Heart left ventricle (tissue), 16 donors: ENCODE measurements around the gene AQP6. TPM values are rescaled to one million over a fixed set of nuclear protein-coding genes. Genes with fewer than 3 reads are reported as not detected.

Source experiments
- ATAC-seq, 4 donors: fragments of 200-7000 bp; cut with Tn5 transposase; one replicate each; pipeline ENCODE4 v1.9.1; 2020 to 2022; ENCODE audit warnings: moderate library complexity in 4 of 4, mild to moderate bottlenecking in 3 of 4, moderate number of reproducible peaks in 1 of 4
- DNase-seq, 5 donors: peaks; one replicate each; pipeline ENCODE4 v3.0.0-alpha.2; 2020
- H3K27ac ChIP-seq, 12 donors: fragments of 200-600 bp; sonication (generic) in 4 of 12; one replicate each; pipeline versions ENCODE4 v1.5.0 to v1.8.0; 2016 to 2022; ENCODE audit warnings: mild to moderate bottlenecking in 2 of 12
- H3K27me3 ChIP-seq, 9 donors: fragments of 200-600 bp; sonication (generic) in 2 of 9; one replicate each; pipeline versions ENCODE4 v1.5.1 to v1.8.0; 2016 to 2022; ENCODE audit warnings: mild to moderate bottlenecking in 3 of 9
- H3K36me3 ChIP-seq, 9 donors: fragments of 200-600 bp; sonication (generic) in 2 of 9; one replicate each; pipeline versions ENCODE4 v1.5.0 to v1.8.0; 2018 to 2022; ENCODE audit warnings: mild to moderate bottlenecking in 2 of 9
- H3K4me1 ChIP-seq, 12 donors: fragments of 200-600 bp; sonication (generic) in 4 of 12; one replicate each; pipeline versions ENCODE4 v1.5.0 to v1.8.0; 2016 to 2022; ENCODE audit warnings: mild to moderate bottlenecking in 3 of 12
- H3K4me3 ChIP-seq, 12 donors: fragments of 200-600 bp; sonication (generic) in 4 of 12; one replicate each; pipeline versions ENCODE4 v1.5.0 to v1.8.0; 2017 to 2022; ENCODE audit warnings: mild to moderate bottlenecking in 9 of 12, moderate library complexity in 4 of 12
- H3K9me3 ChIP-seq, 12 donors: fragments of 200-600 bp; sonication (generic) in 4 of 12; one replicate each; pipeline versions ENCODE4 v1.5.0 to v1.8.0; 2016 to 2022; ENCODE audit warnings: mild to moderate bottlenecking in 1 of 12
- CTCF ChIP-seq, 12 donors: fragments of 200-600 bp; sonication (generic) in 4 of 12; IDR thresholded peaks; one replicate each; pipeline versions ENCODE4 v1.5.0 to v1.8.0; 2018 to 2022; ENCODE audit warnings: antibody characterized with exemption in 12 of 12, mild to moderate bottlenecking in 5 of 12
- POLR2A ChIP-seq, 2 donors: fragments of 450-650 bp; IDR thresholded peaks; one replicate each; pipeline ENCODE4 v1.6.1; 2017; ENCODE audit warnings: antibody characterized with exemption in 2 of 2, mild to moderate bottlenecking in 2 of 2, moderate library complexity in 2 of 2
- WGBS, 4 donors: extraction: QIAGEN DNeasy Blood & Tissue Kit in 2 of 4; methylation state at CpG; one replicate each; pipeline versions ENCODE4 v1.1.5 to v1.1.7; 2013 to 2018; 5-methylcytosine and 5-hydroxymethylcytosine counted together
- intact Hi-C, 10 donors: fragments of 100-400 bp; cut with DNase I; formaldehyde crosslinking; loops; one replicate each; pipeline versions ENCODE4 v1.11.1 to v1.14.2; 2022
- polyA plus RNA-seq, 2 donors: library from polyadenylated mRNA; stranded (reverse); fragments of 200-250 nt; gene quantifications; one replicate each; pipeline ENCODE4 v1.2.3, GENCODE V29; 2013
- total RNA-seq, 9 donors: library from RNA; depleted of rRNA in 2 of 9; stranded (reverse); fragments of >200 nt in 2 of 9; fragmentation: NEBNext Ultra II Directional in 3 of 9; extraction: Animal tissue kit (Norgen Biotek cat#: 25700) in 3 of 9; gene quantifications; one replicate each; pipeline versions ENCODE4 v1.1.0 to v1.2.4, GENCODE V29; 2016 to 2023
- donor health status: ischemic (EF 13 %, LVEDD 7.1; RV severe dilation, severe dysfunction).
- donor health status: healthy with polysubstance abuse.
- donor health status: DM: no; HTN: yes; CAD: no.
- donor health status: DM: no; HTN: no; CAD: no.
- donor health status: ischemic (EF 25% LVEDD 6.9; RV normal size, moderate dysfunction).
- donor health status: ischemic (EF 25% LVEDD 5.7; RV mildly dilated, moderate dysfunction).
- donor health status: healthy.
- donor health status: DM: yes; HTN: yes; CAD: no.
- donor health status: ischemic (EF 35%, LVEDD 5.7; RV mildly dilated, moderate dysfunction).
- donor health status: nonischemic (EF 11% LVEDD 7.7; RV severe dilation, severe dysfunction).
- donor health status: DM: yes; HTN: yes; CAD: no.
- donor health status: PGD.
- donor health status: ischemic (EF 29% LVEDD 5.4; RV normal size, mild dysfunction).
- donor health status: nonischemic (EF 23%, LVEDD 6.1; RV moderate dilation, normal function).

Gene AQP6
- total and polyA plus RNA-seq, 11 donors: 0.04 TPM; not detected in 9

- WGBS, 4 donors: 90 to 94% (median 91%) methylated on average over 3 of the region's 3 CpGs
- no peak overlapping the region for H3K4me3 ChIP-seq
- H3K9me3 ChIP-seq: no peaks in the 10 kb centered on the region
- no peak overlapping the region for H3K27ac ChIP-seq
- no peaks in the 10 kb centered on the region for H3K4me1 ChIP-seq
- DNase-seq: peak in 1 of 5 donors; percentile 4
- H3K27me3 ChIP-seq: peaks cover 0 to 3% (median 0%) of the 10 kb centered on the region in 9 donors
- intact Hi-C loops: no loop called here
- no peak for TF ChIP-seq CTCF (IDR thresholded peaks at IDR 0.05)
- TF ChIP-seq POLR2A (IDR thresholded peaks at IDR 0.05): no peak
- no peaks in the 10 kb centered on the region for H3K36me3 ChIP-seq
- ATAC-seq: no peak
Measured at GRCh38 chr12:49934505-49934904, 38.2 kb upstream of the AQP6 start.

DNA sequence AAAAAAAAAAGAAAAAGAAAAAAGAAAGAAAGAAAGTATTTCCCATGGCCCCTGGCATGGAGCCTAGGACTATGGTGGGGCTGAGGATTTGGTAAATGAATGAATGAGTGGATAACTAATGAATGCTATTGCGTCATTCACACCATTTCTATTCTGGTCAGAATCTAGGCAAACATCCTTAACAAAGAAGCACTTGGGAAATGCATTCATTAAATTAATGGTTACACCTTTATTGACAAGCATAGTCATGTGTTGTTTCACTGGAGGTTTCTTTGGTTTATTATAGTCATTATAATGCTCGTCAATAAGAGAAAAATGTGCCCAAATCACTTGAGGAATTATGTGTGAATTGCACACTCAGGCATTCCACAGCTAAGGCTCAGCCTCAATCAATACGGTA lies 35.8 kb upstream of the AQP6 start:
- Histone ChIP-seq H3K36me3 (no peaks in the 10 kb centered on the region), H3K4me1 (no peaks in the 10 kb centered on the region), H3K27me3 (peaks cover 0 to 3% (median 0%) of the 10 kb centered on the region in 9 donors), H3K27ac (no peak overlapping the region), H3K4me3 (no peak overlapping the region), H3K9me3 (no peaks in the 10 kb centered on the region)
- DNase-seq (no peak), ATAC-seq (no peak)
- intact Hi-C loops: no loop called here
- 82 to 95% (median 90%) methylated on average over 3 of the region's 3 CpGs for WGBS, 4 donors
- TF ChIP-seq CTCF (IDR thresholded peaks at IDR 0.05): no peak
- TF ChIP-seq POLR2A (IDR thresholded peaks at IDR 0.05): no peak

DNA sequence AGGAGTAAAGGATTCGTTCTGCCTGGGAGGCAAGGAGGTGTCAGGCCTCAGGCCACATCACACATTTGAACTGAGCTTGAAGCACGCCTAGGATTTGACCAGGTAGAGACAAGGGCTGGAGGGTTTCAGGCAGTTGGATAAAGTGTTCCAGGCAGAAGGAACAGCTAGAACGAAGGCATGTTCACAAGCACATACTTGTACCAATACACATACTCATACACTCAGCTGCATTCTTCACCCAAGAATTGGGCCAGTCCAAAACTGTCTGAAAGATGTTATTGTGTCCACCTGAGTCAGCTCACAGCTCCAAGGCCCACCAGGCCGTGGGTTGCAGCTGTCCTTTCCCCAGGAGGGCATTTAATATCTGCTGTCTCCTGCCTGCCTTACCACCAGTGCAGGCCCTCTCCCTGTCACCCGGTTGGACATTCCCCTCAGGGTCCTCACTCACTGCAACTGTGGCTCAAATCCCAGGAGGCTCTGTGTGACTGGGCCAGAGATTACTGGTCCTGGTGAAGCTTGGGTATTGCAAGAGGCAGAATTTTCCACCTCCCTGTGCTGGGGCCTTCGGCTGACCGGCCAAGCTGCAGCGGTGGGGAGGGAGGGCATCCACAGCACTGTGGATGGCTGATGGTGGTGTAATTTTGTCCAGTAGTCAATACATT lies 35.0 kb upstream of the AQP6 start:
- DNase-seq (no peak), ATAC-seq (no peak)
- H3K9me3 ChIP-seq: no peaks in the 10 kb centered on the region
- H3K4me1 ChIP-seq: no peaks in the 10 kb centered on the region
- no peak overlapping the region for H3K27ac ChIP-seq
- intact Hi-C loops: no loop called here
- H3K27me3 ChIP-seq: peaks cover 0 to 3% (median 0%) of the 10 kb centered on the region in 9 donors
- no peak overlapping the region for H3K4me3 ChIP-seq
- no peaks in the 10 kb centered on the region for H3K36me3 ChIP-seq
- WGBS, 4 donors: 83 to 98% (median 90%) methylated on average over 7 to 8 of the region's 8 CpGs
- TF ChIP-seq POLR2A (IDR thresholded peaks at IDR 0.05) (no peak), CTCF (IDR thresholded peaks at IDR 0.05) (no peak)

DNA sequence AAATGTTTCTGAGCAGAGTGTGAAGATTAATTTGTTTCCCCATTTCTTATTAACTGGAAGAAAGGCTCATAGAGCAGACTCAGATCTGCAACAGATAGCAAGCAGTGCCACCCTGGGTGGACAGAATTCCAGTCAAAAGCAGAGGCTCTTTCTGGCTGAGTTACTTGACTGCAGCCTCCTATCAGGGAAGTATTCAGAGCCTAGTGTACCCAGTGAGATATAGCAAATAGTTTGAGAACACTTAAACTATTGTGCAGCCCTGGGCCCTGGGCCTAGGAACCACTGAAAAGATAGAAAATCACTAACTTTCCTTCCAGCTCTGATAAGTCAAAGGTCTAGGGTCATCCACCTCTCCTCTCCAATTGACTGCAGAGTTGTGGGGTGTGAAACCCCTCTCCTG lies 33.4 kb upstream of the AQP6 start:
- Histone ChIP-seq H3K9me3 (no peaks in the 10 kb centered on the region), H3K4me1 (no peaks in the 10 kb centered on the region), H3K27ac (no peak overlapping the region), H3K27me3 (peaks cover 0 to 3% (median 0%) of the 10 kb centered on the region in 9 donors), H3K4me3 (no peak overlapping the region), H3K36me3 (no peaks in the 10 kb centered on the region)
- no peak for TF ChIP-seq CTCF (IDR thresholded peaks at IDR 0.05)
- no peak for TF ChIP-seq POLR2A (IDR thresholded peaks at IDR 0.05)
- ATAC-seq (no peak), DNase-seq (no peak)
- intact Hi-C loops: no loop called here
